ENCODE results near the gene TMEM223. TPM values are rescaled to one million over a fixed set of nuclear protein-coding genes. Genes with fewer than 3 reads are reported as not detected.
"Not testable (repeated sequence)": the region's sequence is repeated elsewhere in the genome, so short reads cannot be mapped to it uniquely, and the experiment has no call there.

TMEM223 gene, protein sequence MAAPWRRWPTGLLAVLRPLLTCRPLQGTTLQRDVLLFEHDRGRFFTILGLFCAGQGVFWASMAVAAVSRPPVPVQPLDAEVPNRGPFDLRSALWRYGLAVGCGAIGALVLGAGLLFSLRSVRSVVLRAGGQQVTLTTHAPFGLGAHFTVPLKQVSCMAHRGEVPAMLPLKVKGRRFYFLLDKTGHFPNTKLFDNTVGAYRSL
- 10 to 100 TPM; 15.8 to 26.0 TPM for total RNA-seq

DNA sequence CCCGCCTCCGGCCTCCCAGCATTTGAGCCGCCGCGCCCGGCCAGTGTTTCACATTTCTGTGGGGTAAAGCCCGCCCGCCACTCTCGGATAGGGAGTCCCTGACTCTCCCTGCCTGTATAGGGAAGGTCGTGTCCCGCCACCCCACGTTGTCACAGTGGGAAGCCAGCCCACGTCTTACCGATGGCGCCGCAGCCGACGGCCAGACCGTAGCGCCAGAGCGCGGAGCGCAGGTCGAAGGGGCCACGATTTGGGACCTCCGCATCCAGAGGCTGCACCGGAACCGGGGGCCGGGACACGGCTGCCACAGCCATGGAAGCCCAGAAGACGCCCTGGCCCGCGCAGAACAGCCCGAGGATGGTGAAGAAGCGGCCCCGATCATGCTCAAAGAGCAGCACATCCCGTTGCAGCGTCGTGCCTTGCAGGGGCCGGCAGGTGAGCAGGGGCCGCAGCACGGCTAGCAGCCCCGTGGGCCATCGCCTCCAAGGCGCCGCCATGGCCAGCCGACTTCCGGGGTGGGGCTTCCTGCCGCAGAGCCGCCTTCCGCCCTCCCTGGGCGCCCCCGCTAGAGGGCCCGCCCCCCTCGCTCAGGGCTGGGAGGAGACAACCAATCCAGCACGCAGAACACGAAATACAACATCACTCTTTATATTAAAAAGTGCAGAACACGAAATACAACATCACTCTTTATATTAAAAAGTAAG is at the start of gene TMEM223:
Gene TMEM223 (minus strand): TSS at position 506 of the 701 bp plus-strand sequence. CDS start 12 bp downstream, at position 494.
- intact Hi-C loops (cut with DNase I), result no loop called here

DNA sequence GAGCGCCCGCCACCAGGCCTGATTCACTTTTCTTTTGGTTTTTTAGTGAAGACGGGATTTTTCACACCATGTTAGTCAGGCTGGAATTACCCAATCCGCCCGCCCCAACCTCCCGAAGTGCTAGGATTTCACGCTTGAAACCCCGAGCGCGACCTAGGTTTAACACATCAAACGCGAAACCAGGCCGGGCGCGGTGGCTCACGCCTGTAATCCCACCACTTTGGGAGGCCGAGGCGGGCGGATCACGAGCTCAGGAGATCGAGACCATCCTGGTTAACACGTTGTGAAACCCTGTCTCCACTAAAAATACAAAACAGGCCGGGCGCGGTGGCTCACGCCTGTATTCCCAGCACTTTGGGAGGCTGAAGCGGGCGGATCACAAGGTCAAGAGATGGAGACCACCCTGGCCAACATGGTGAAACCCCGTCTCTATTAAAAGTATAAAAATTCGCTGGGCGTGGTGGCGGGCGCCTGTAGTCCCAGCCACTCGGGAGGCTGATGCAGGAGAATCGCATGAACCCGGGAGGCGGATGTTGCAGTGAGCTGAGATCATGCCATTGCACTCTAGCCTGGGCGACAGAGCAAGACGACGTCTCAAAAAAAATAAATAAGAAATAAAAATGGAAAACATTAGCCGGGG is 49.0 kb upstream of the TMEM223 start:
- H3K9me3 ChIP-seq; H3K27me3 ChIP-seq; intact Hi-C loops (cut with DNase I); H3K4me1 ChIP-seq; H3K36me3 ChIP-seq: not testable (repeated sequence)
- peak overlapping the region; percentile 89 for H3K4me3 ChIP-seq
- peak; percentile 77 for DNase-seq
- H3K9ac ChIP-seq (ENCODE audit: low read depth in 2 of 2, low read length in 2 of 2), result peak overlapping the region; percentile 60 to 95
- peak overlapping the region; percentile 97 for H3K27ac ChIP-seq

More for the DNA sequence above, at the start of gene TMEM223:
- Histone ChIP-seq H3K36me3 (peaks cover 25% of the 10 kb centered on the region), H3K9me3 (no peaks in the 10 kb centered on the region), H3K4me1 (peaks cover 7% of the 10 kb centered on the region), H3K9ac (ENCODE audit: low read depth in 2 of 2, low read length in 2 of 2) (peak within 1 kb of the TSS; percentile 89 to 96), H3K27me3 (no peaks in the 10 kb centered on the region), H3K27ac (peak within 1 kb of the TSS; percentile 80), H3K4me3 (peak within 1 kb of the TSS; percentile 98)
- DNase-seq, result peak; percentile 92
- TF ChIP-seq, protein P1, sequence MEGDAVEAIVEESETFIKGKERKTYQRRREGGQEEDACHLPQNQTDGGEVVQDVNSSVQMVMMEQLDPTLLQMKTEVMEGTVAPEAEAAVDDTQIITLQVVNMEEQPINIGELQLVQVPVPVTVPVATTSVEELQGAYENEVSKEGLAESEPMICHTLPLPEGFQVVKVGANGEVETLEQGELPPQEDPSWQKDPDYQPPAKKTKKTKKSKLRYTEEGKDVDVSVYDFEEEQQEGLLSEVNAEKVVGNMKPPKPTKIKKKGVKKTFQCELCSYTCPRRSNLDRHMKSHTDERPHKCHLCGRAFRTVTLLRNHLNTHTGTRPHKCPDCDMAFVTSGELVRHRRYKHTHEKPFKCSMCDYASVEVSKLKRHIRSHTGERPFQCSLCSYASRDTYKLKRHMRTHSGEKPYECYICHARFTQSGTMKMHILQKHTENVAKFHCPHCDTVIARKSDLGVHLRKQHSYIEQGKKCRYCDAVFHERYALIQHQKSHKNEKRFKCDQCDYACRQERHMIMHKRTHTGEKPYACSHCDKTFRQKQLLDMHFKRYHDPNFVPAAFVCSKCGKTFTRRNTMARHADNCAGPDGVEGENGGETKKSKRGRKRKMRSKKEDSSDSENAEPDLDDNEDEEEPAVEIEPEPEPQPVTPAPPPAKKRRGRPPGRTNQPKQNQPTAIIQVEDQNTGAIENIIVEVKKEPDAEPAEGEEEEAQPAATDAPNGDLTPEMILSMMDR (IDR thresholded peaks at IDR 0.05), result no peak

DNA sequence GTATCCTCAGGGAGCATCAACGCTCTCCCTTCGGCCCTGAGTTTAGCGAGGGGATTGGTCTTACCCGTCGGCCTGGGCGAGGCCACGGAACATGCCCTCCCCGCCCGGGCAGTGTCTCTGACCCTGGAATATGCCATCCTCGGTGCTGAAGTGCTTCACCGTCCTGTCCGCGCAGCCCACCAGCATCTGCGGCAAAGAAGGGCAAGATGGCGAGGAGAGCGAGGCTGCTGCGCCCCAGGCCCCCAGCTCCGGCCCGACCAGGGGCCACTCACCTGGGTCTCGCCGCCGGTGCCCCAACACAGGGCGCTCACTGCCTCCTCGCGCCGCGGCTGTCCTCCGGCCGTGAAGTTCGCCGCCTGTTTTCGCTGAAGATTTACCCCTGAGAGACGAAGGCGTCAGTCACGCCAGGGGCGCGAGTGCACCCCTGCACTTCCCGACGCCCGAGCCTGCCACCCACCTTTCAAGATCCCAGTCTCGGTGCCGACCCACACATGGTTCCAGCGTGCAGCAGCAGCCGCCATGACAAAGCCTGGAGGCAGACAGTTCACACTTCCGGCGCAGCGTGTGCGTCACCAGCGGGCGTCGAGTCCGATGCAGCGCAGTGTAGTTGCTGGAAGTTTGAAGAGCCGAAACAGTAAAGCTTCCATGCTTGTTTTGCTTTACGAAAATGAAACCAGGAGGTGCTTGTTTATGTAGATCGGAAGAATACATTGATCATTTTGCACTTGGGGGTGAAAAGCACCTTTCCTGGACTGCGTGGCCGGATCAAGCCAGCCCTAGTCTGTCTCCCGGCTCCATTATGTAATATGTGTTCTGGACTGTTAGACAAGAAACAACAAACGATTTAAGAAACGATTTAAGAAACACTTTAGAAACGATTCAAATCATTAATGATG is 47.5 kb upstream of the TMEM223 start, which contains the start of gene WDR74:
Gene WDR74 (minus strand): TSS at position 541 of the 896 bp plus-strand sequence. CDS start 20 bp downstream, at position 521.
- H3K4me1 ChIP-seq, result peaks cover 3% of the 10 kb centered on the region
- no peaks in the 10 kb centered on the region for H3K27me3 ChIP-seq
- intact Hi-C loops (cut with DNase I), result no loop called here
- H3K9me3 ChIP-seq, result no peaks in the 10 kb centered on the region
- H3K4me3 ChIP-seq, result peak within 1 kb of the TSS; percentile 89
- TF ChIP-seq, protein P1 (IDR thresholded peaks at IDR 0.05), result no peak
- no peaks in the 10 kb centered on the region for H3K36me3 ChIP-seq
- H3K9ac ChIP-seq (ENCODE audit: low read depth in 2 of 2, low read length in 2 of 2), result peak within 1 kb of the TSS; percentile 87 to 95
- H3K27ac ChIP-seq, result peak within 1 kb of the TSS; percentile 97
- peak; percentile 97 for DNase-seq

DNA sequence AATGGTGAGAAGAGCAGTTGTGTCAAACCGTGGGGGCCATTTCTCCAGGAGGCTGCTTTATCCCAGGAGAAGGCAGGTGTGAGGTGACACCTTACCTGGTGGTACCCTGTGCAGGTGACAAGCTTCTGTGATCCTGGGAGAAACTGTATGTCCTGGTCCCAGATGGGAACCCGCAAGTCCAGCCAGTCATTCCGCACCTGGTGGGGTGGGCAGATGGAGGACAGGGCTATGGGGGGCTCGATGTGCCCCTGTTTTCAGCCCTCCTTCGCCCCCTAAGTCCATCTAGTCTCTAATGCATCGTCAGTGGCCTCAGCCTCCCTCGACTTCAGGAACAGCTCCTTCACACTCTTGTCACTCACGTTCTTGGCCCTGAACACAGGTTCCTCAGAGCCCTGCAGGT is 43.5 kb upstream of the TMEM223 start:
- intact Hi-C loops (cut with DNase I), result no loop called here
- H3K36me3 ChIP-seq, result no peaks in the 10 kb centered on the region
- no peaks in the 10 kb centered on the region for H3K9me3 ChIP-seq
- no peaks in the 10 kb centered on the region for H3K27me3 ChIP-seq
- H3K4me1 ChIP-seq, result peaks cover 4% of the 10 kb centered on the region
- no peak overlapping the region for H3K4me3 ChIP-seq
- no peak for DNase-seq
- no peak overlapping the region for H3K27ac ChIP-seq
- no peak overlapping the region for H3K9ac ChIP-seq (ENCODE audit: low read depth in 2 of 2, low read length in 2 of 2)
- TF ChIP-seq, protein P1 (IDR thresholded peaks at IDR 0.05), result no peak

DNA sequence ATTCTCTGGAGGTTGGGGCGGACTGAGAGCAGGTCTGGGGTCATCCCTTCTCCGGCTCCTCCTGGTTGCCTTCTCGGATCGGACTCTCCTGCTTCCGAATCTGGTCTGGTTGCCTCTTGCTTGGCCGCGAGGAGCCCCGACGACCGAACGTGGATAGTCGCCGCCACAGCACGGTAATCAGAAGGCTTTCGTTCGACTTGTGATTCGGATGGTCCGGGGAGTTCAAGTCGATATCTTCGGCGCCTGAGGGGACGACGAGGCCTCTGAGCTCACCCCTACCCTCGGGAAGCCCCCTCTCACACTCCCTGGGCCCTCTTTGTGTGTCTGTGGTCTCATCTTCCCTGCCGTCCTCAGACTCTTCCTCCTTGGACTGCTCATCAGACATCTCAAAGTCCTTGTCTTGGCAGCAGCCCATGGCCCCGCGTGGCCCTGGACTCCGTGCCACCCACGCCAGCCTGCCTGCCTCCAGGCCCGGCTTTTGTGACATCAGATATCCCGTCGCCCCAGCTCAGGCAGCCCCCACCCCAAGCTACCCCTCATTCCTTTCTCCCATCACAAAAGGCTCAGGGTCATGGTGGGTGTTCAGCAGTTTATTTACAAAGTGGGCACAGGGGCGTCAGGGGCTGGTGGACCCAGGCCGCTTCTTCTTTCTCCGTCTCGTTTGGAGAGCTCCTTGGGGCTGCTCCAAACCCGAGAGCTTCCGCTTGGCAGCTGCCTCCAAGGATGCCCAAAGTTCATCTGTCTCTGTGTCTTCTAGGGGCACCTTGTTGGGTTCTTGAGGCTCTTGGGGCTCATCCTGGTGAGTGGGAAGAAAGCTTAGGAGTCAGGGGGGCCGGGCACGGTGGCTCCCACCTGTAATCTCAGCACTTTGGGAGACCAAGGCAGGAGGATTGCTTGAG is 40.8 kb upstream of the TMEM223 start, which contains the start of gene TEX54:
Gene TEX54 (minus strand): TSS at position 506 of the 899 bp plus-strand sequence.
- intact Hi-C loops (cut with DNase I), result no loop called here
- no peaks in the 10 kb centered on the region for H3K36me3 ChIP-seq
- DNase-seq, result peak; percentile 42
- H3K4me3 ChIP-seq, result peak within 1 kb of the TSS; percentile 89
- H3K27me3 ChIP-seq, result no peaks in the 10 kb centered on the region
- H3K4me1 ChIP-seq, result peaks cover 5% of the 10 kb centered on the region
- H3K9ac ChIP-seq (ENCODE audit: low read depth in 2 of 2, low read length in 2 of 2), result peak within 1 kb of the TSS; percentile 93 to 97
- TF ChIP-seq, protein P1 (IDR thresholded peaks at IDR 0.05), result no peak
- H3K27ac ChIP-seq, result peak within 1 kb of the TSS; percentile 86
- no peaks in the 10 kb centered on the region for H3K9me3 ChIP-seq

All from colonic mucosa (tissue), 4 donors.